RWPE2 (cell line): Measurements from ENCODE around the gene DIP2B.
"Not testable (repeated sequence)": the region's sequence is repeated elsewhere in the genome, so short reads cannot be mapped to it uniquely, and the experiment has no call there.

Experiments used
- ATAC-seq: fragments of 200-7000 bp; cut with Tn5 transposase; 3 replicates; pipeline ENCODE4 v1.9.1; 2021; ENCODE audit warnings: low read depth
- DNase-seq: peaks from one replicate; pipeline ENCODE4 v3.0.0-alpha.2; 2020; ENCODE audit warnings: low spot score
- H3K27ac ChIP-seq: fragments of 450-650 bp; 2 replicates; pipeline ENCODE4 v1.5.1; 2017; ENCODE audit warnings: mild to moderate bottlenecking; ENCODE audit not compliant: poor library complexity, severe bottlenecking
- H3K27me3 ChIP-seq: fragments of 250-450 bp; sonication (Bioruptor Pico); 2 replicates; pipeline ENCODE4 v1.5.1; 2021; ENCODE audit warnings: mild to moderate bottlenecking, moderate library complexity; ENCODE audit not compliant: insufficient read depth, poor library complexity, severe bottlenecking
- H3K36me3 ChIP-seq: fragments of 250-450 bp; sonication (Bioruptor Pico); 2 replicates; pipeline ENCODE4 v1.5.1; 2020; ENCODE audit warnings: low read depth, mild to moderate bottlenecking, moderate library complexity
- H3K4me1 ChIP-seq: fragments of 250-450 bp; sonication (Bioruptor Pico); 2 replicates; pipeline ENCODE4 v1.5.1; 2021; ENCODE audit warnings: mild to moderate bottlenecking, moderate library complexity; ENCODE audit not compliant: insufficient read depth, poor library complexity, severe bottlenecking
- H3K4me3 ChIP-seq: fragments of 250-450 bp; sonication (Bioruptor Pico); 2 replicates; pipeline ENCODE4 v1.5.1; 2021; ENCODE audit warnings: mild to moderate bottlenecking, moderate library complexity; ENCODE audit not compliant: severe bottlenecking
- H3K9me3 ChIP-seq: fragments of 250-450 bp; sonication (Bioruptor Pico); 2 replicates; pipeline ENCODE4 v1.5.1; 2021; ENCODE audit warnings: mild to moderate bottlenecking, moderate library complexity; ENCODE audit not compliant: severe bottlenecking
- TF ChIP-seq, protein P1 (sequence below): fragments of 450-650 bp; IDR thresholded peaks from one replicate; pipeline ENCODE4 v1.5.1; 2017; ENCODE audit warnings: mild to moderate bottlenecking, moderate library complexity; ENCODE audit not compliant: poor library complexity, severe bottlenecking

Gene DIP2B

GRCh38 chr12:50482571-50482970 is 22.2 kb upstream of the DIP2B start:
- no peak for ATAC-seq
- H3K27ac ChIP-seq: no peak overlapping the region
- H3K36me3 ChIP-seq: peaks cover 10% of the 10 kb centered on the region
- no peak overlapping the region for H3K4me3 ChIP-seq
- no peaks in the 10 kb centered on the region for H3K4me1 ChIP-seq
- peaks cover 2% of the 10 kb centered on the region for H3K9me3 ChIP-seq
- no peaks in the 10 kb centered on the region for H3K27me3 ChIP-seq
- no peak for DNase-seq
- TF ChIP-seq, protein P1, sequence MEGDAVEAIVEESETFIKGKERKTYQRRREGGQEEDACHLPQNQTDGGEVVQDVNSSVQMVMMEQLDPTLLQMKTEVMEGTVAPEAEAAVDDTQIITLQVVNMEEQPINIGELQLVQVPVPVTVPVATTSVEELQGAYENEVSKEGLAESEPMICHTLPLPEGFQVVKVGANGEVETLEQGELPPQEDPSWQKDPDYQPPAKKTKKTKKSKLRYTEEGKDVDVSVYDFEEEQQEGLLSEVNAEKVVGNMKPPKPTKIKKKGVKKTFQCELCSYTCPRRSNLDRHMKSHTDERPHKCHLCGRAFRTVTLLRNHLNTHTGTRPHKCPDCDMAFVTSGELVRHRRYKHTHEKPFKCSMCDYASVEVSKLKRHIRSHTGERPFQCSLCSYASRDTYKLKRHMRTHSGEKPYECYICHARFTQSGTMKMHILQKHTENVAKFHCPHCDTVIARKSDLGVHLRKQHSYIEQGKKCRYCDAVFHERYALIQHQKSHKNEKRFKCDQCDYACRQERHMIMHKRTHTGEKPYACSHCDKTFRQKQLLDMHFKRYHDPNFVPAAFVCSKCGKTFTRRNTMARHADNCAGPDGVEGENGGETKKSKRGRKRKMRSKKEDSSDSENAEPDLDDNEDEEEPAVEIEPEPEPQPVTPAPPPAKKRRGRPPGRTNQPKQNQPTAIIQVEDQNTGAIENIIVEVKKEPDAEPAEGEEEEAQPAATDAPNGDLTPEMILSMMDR: no peak

- TF ChIP-seq, protein P1: no peak
- Histone ChIP-seq H3K36me3 (peaks cover under 1% of the 10 kb centered on the region; the same call in 1 of the 2 replicates), H3K27ac (no peak overlapping the region), H3K4me1 (no peaks in the 10 kb centered on the region), H3K27me3 (no peaks in the 10 kb centered on the region), H3K9me3 (peaks cover 2% of the 10 kb centered on the region), H3K4me3 (no peak overlapping the region)
- no peak for ATAC-seq
- no peak for DNase-seq
Observed at GRCh38 chr12:50483488-50483887, 21.3 kb upstream of the DIP2B start.

GRCh38 chr12:50488801-50489200 is 16.0 kb upstream of the DIP2B start:
- Histone ChIP-seq H3K4me3 (no peak overlapping the region), H3K4me1 (no peaks in the 10 kb centered on the region), H3K27me3 (no peaks in the 10 kb centered on the region), H3K9me3 (no peaks in the 10 kb centered on the region), H3K27ac (no peak overlapping the region), H3K36me3 (no peaks in the 10 kb centered on the region)
- ATAC-seq: no peak
- TF ChIP-seq, protein P1: no peak
- no peak for DNase-seq

- not testable (repeated sequence) for H3K4me1 ChIP-seq, H3K9me3 ChIP-seq, H3K4me3 ChIP-seq, ATAC-seq, H3K27me3 ChIP-seq, DNase-seq, H3K27ac ChIP-seq, H3K36me3 ChIP-seq
Observed at GRCh38 chr12:50498119-50498518, 6.7 kb upstream of the DIP2B start.

DNA sequence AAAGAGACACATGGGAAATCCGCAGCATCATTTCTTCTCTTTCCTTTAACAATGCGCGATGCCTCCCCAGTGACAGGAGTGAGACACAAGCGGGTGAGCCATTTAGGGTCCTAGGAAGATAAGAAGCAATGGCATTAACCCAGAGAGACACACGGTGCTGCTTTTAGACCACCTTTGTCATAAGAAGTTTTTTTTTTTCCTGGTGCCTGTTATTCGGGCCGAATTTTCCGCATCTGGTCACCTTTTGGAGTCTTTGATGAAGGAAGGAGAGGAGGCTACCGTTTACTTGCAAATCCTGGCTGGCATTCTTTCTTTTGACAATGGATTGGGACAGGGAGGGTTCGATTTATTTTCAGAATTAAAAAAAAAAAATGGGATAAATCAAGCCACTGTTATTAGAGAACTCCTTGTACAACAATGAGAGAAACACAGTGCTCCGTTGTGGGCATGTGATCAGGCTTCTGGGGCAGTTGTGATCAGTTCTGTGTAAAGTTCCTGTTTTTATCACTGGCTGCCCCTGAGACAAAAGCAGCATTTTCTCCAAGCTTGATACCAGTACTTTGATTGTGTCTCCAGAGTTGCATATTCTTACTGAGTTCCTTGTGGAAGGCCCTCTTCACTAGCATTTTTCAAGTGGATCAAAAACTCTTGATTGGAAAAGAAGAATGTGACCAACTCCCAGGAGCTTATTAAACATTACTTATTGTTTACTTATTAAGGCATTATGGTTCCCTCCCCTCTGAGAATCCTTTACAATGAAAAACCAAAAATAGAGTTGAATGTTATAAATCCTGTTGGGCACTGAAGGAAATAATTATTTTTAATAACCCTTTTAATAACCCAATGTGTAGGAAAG is 1.1 kb downstream of the DIP2B start:
- Histone ChIP-seq H3K4me3 (peak overlapping the region; percentile 92), H3K27ac (peak overlapping the region; percentile 73), H3K9me3 (no peaks in the 10 kb centered on the region), H3K4me1 (peaks cover 33% of the 10 kb centered on the region), H3K27me3 (no peaks in the 10 kb centered on the region), H3K36me3 (0 out of 2 replicates have a peak, but pooled peaks cover 2% of the 10 kb centered on the region)
- TF ChIP-seq, protein P1: no peak
- DNase-seq: no peak
- ATAC-seq: no peak
